K562 (cell line): ENCODE results near the gene DNAH3.

Source experiments
- CHD2 ChIP-seq: IDR thresholded peaks from 2 replicates; pipeline ENCODE4 v1.6.1; 2011; ENCODE audit warnings: low read depth, low read length
- EP300 ChIP-seq: IDR thresholded peaks from 2 replicates; pipeline ENCODE4 v1.6.1; 2012; ENCODE audit warnings: low read length, improper control_type of control experiment
- JUND ChIP-seq, 2 experiments: IDR thresholded peaks; 2 replicates in 1 of 2; 3 replicates in 1 of 2; pipeline ENCODE4 v1.6.1; 2011; ENCODE audit warnings: borderline replicate concordance in 2 of 2, low read depth in 2 of 2, low read length in 2 of 2, improper control_type of control experiment in 1 of 2, missing biosample characterization in 1 of 2, missing genetic modification characterization in 1 of 2, missing genetic modification reagents in 1 of 2
- MECOM ChIP-seq: fragments of 250-450 bp; sonication (Bioruptor Pico); IDR thresholded peaks from 2 replicates; pipeline ENCODE4 v1.8.0; 2022; ENCODE audit warnings: inconsistent platforms
- POLR2AphosphoS5 ChIP-seq: IDR thresholded peaks from 2 replicates; pipeline ENCODE4 v1.6.1; 2011; ENCODE audit warnings: mild to moderate bottlenecking, low read depth, low read length, moderate library complexity; ENCODE audit not compliant: control insufficient read depth, insufficient read depth
- SIRT6 ChIP-seq: IDR thresholded peaks from one replicate; pipeline ENCODE4 v1.6.1; 2012; ENCODE audit warnings: low read depth, mild to moderate bottlenecking, control low read depth, inconsistent platforms, low read length, moderate library complexity
- ZNF77 ChIP-seq: fragments of 250-450 bp; sonication (Bioruptor Pico); IDR thresholded peaks from 2 replicates; pipeline ENCODE4 v1.5.0; 2020
- ZNF830 ChIP-seq: fragments of 250-450 bp; sonication (Bioruptor Pico); IDR thresholded peaks from 2 replicates; pipeline ENCODE4 v1.5.0; 2021; ENCODE audit warnings: mild to moderate bottlenecking
- TF ChIP-seq, protein P1 (sequence below): sonication (generic); formaldehyde crosslinking; IDR thresholded peaks from 2 replicates; pipeline ENCODE4 v1.8.0; 2022; ENCODE audit warnings: missing genetic modification reagents, mild to moderate bottlenecking, borderline replicate concordance
- TF ChIP-seq, protein P2 (sequence below): sonication (generic); formaldehyde crosslinking; IDR thresholded peaks from 2 replicates; pipeline ENCODE4 v1.8.0; 2022; ENCODE audit warnings: missing genetic modification reagents, mild to moderate bottlenecking, moderate library complexity, borderline replicate concordance
- TF ChIP-seq, protein P3 (sequence below), 3 experiments: fragments of 200-800 bp in 1 of 3; fragments of 250-450 bp in 1 of 3; fragments of 450-650 bp in 1 of 3; sonication (Bioruptor Pico) in 1 of 3; sonication (Bioruptor generic) in 1 of 3; formaldehyde crosslinking in 1 of 3; IDR thresholded peaks; 2 replicates each; pipeline versions ENCODE4 v1.6.1 to v1.8.0; 2016 to 2022; ENCODE audit warnings: mild to moderate bottlenecking in 2 of 3, missing genetic modification characterization in 2 of 3, missing compliant biosample characterization in 1 of 3, moderate library complexity in 1 of 3
- TF ChIP-seq, protein P4 (sequence below), 3 experiments: IDR thresholded peaks in 2 of 3; conservative IDR thresholded peaks in 1 of 3; 2 replicates each; pipeline ENCODE4 v1.5.1; 2011 to 2012; ENCODE audit warnings: low read length in 3 of 3, mild to moderate bottlenecking in 3 of 3, control low read depth in 2 of 3, improper control_type of control experiment in 1 of 3, inconsistent platforms in 1 of 3, low read depth in 1 of 3, mixed read lengths in 1 of 3, moderate library complexity in 1 of 3; ENCODE audit not compliant: insufficient read depth in 2 of 3
- TF ChIP-seq, protein P5 (sequence below): conservative IDR thresholded peaks from 2 replicates; pipeline ENCODE4 v1.6.1; 2011; ENCODE audit warnings: low read depth, mild to moderate bottlenecking, low read length; ENCODE audit not compliant: control insufficient read depth
- TF ChIP-seq, protein P6 (sequence below): sonication (generic); formaldehyde crosslinking; IDR thresholded peaks from 2 replicates; pipeline ENCODE4 v1.8.1; 2023; ENCODE audit warnings: mild to moderate bottlenecking, missing genetic modification reagents

DNA sequence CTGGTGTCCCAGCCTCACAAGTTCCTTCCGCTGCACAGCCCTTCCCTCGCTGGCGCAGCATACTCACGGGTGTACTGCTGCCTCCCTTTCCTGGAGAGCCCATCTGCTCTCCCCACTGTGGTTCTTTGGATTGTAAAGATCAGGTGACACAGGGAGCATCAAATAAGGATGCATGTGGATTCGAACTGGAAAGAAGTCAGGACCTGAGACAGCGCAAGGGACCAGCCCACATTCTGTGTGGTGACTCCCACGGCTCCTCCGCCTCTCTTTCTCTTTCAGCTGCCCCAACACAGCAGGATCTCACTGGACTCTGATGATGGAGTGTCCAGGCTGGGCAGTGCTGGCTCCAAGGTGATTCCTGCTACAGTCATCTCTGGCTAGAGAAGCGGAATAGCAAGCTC is 15.9 kb upstream of the DNAH3 start:
- TF ChIP-seq, protein P1, sequence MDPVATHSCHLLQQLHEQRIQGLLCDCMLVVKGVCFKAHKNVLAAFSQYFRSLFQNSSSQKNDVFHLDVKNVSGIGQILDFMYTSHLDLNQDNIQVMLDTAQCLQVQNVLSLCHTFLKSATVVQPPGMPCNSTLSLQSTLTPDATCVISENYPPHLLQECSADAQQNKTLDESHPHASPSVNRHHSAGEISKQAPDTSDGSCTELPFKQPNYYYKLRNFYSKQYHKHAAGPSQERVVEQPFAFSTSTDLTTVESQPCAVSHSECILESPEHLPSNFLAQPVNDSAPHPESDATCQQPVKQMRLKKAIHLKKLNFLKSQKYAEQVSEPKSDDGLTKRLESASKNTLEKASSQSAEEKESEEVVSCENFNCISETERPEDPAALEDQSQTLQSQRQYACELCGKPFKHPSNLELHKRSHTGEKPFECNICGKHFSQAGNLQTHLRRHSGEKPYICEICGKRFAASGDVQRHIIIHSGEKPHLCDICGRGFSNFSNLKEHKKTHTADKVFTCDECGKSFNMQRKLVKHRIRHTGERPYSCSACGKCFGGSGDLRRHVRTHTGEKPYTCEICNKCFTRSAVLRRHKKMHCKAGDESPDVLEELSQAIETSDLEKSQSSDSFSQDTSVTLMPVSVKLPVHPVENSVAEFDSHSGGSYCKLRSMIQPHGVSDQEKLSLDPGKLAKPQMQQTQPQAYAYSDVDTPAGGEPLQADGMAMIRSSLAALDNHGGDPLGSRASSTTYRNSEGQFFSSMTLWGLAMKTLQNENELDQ (CRISPR knock-in tag), result no peak
- TF ChIP-seq SIRT6 (no peak), CHD2 (no peak), ZNF830 (CRISPR knock-in tag) (no peak), EP300 (no peak), MECOM (CRISPR knock-in tag) (no peak), POLR2AphosphoS5 (no peak), ZNF77 (CRISPR knock-in tag) (no peak), JUND (IDR thresholded peaks at IDR 0.05; ENCODE audit: borderline replicate concordance, low read depth, low read length) (no peak), JUND (tag; IDR thresholded peaks at IDR 0.05; ENCODE audit: borderline replicate concordance, low read depth, low read length) (no peak)
- TF ChIP-seq, protein P2, sequence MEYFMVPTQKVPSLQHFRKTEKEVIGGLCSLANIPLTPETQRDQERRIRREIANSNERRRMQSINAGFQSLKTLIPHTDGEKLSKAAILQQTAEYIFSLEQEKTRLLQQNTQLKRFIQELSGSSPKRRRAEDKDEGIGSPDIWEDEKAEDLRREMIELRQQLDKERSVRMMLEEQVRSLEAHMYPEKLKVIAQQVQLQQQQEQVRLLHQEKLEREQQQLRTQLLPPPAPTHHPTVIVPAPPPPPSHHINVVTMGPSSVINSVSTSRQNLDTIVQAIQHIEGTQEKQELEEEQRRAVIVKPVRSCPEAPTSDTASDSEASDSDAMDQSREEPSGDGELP (CRISPR knock-in tag), result no peak
- TF ChIP-seq, protein P3, sequence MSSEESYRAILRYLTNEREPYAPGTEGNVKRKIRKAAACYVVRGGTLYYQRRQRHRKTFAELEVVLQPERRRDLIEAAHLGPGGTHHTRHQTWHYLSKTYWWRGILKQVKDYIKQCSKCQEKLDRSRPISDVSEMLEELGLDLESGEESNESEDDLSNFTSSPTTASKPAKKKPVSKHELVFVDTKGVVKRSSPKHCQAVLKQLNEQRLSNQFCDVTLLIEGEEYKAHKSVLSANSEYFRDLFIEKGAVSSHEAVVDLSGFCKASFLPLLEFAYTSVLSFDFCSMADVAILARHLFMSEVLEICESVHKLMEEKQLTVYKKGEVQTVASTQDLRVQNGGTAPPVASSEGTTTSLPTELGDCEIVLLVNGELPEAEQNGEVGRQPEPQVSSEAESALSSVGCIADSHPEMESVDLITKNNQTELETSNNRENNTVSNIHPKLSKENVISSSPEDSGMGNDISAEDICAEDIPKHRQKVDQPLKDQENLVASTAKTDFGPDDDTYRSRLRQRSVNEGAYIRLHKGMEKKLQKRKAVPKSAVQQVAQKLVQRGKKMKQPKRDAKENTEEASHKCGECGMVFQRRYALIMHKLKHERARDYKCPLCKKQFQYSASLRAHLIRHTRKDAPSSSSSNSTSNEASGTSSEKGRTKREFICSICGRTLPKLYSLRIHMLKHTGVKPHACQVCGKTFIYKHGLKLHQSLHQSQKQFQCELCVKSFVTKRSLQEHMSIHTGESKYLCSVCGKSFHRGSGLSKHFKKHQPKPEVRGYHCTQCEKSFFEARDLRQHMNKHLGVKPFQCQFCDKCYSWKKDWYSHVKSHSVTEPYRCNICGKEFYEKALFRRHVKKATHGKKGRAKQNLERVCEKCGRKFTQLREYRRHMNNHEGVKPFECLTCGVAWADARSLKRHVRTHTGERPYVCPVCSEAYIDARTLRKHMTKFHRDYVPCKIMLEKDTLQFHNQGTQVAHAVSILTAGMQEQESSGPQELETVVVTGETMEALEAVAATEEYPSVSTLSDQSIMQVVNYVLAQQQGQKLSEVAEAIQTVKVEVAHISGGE (CRISPR knock-in tag; IDR thresholded peaks at IDR 0.05), result no peak
- TF ChIP-seq, protein P4, sequence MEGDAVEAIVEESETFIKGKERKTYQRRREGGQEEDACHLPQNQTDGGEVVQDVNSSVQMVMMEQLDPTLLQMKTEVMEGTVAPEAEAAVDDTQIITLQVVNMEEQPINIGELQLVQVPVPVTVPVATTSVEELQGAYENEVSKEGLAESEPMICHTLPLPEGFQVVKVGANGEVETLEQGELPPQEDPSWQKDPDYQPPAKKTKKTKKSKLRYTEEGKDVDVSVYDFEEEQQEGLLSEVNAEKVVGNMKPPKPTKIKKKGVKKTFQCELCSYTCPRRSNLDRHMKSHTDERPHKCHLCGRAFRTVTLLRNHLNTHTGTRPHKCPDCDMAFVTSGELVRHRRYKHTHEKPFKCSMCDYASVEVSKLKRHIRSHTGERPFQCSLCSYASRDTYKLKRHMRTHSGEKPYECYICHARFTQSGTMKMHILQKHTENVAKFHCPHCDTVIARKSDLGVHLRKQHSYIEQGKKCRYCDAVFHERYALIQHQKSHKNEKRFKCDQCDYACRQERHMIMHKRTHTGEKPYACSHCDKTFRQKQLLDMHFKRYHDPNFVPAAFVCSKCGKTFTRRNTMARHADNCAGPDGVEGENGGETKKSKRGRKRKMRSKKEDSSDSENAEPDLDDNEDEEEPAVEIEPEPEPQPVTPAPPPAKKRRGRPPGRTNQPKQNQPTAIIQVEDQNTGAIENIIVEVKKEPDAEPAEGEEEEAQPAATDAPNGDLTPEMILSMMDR (IDR thresholded peaks at IDR 0.05 in 2 of 3, conservative IDR thresholded peaks at IDR 0.05 in 1 of 3; ENCODE audit: insufficient read depth in 2 of 3, low read depth in 1 of 3, low read length in 3 of 3), result no peak
- TF ChIP-seq, protein P5, sequence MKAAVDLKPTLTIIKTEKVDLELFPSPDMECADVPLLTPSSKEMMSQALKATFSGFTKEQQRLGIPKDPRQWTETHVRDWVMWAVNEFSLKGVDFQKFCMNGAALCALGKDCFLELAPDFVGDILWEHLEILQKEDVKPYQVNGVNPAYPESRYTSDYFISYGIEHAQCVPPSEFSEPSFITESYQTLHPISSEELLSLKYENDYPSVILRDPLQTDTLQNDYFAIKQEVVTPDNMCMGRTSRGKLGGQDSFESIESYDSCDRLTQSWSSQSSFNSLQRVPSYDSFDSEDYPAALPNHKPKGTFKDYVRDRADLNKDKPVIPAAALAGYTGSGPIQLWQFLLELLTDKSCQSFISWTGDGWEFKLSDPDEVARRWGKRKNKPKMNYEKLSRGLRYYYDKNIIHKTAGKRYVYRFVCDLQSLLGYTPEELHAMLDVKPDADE, result no peak
- TF ChIP-seq, protein P6, sequence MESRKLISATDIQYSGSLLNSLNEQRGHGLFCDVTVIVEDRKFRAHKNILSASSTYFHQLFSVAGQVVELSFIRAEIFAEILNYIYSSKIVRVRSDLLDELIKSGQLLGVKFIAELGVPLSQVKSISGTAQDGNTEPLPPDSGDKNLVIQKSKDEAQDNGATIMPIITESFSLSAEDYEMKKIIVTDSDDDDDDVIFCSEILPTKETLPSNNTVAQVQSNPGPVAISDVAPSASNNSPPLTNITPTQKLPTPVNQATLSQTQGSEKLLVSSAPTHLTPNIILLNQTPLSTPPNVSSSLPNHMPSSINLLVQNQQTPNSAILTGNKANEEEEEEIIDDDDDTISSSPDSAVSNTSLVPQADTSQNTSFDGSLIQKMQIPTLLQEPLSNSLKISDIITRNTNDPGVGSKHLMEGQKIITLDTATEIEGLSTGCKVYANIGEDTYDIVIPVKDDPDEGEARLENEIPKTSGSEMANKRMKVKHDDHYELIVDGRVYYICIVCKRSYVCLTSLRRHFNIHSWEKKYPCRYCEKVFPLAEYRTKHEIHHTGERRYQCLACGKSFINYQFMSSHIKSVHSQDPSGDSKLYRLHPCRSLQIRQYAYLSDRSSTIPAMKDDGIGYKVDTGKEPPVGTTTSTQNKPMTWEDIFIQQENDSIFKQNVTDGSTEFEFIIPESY, result no peak
